HG03469 (cell line): ENCODE data around the gene GNG14.
"Not testable (repeated sequence)": the region's sequence is repeated elsewhere in the genome, so short reads cannot be mapped to it uniquely, and the experiment has no call there.

Experiments
- ATAC-seq: cut with Tn5 transposase; IDR thresholded peaks from one replicate; pipeline ENCODE4 v1.9.1; 2021; ENCODE audit warnings: mild to moderate bottlenecking, moderate library complexity, moderate number of reproducible peaks; ENCODE audit not compliant: unreplicated experiment

Gene GNG14

GRCh38 chr19:12721656-12722565, 34.1 kb downstream of the GNG14 start:
- ATAC-seq, result no peak

- peak; percentile 55 for ATAC-seq
Measured at GRCh38 chr19:12722566-12723380, 35.0 kb downstream of the GNG14 start.

- ATAC-seq, result no peak
Measured at GRCh38 chr19:12723381-12723640, 35.5 kb downstream of the GNG14 start.

- ATAC-seq, result no peak
Measured at GRCh38 chr19:12723641-12724426, 36.0 kb downstream of the GNG14 start, which contains the start of gene TNPO2. Gene TNPO2 (minus strand): TSS chr19:12723932. CDS start chr19:12720977, 2,955 bp downstream.

DNA sequence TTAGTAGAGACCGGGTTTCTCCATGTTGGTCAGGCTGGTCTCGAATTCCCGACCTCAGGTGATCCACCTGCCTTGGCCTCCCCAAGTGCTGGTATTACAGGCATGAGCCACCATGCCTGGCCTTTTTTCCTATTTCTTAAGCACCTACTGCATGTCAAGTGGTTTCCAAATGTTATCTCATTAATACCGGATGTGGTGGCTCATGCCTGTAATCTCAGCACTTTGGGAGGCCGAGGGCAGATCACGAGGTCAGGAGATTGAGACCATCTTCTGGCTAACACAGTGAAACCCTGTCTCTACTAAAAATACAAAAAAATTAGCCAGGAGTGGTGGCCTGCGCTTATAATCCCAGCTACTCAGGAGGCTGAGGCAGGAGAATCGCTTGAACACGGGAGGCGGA, 37.8 kb downstream of the GNG14 start:
- ATAC-seq, result not testable (repeated sequence)

- ATAC-seq, result no peak
Measured at GRCh38 chr19:12726988-12727316, 39.2 kb downstream of the GNG14 start.

DNA sequence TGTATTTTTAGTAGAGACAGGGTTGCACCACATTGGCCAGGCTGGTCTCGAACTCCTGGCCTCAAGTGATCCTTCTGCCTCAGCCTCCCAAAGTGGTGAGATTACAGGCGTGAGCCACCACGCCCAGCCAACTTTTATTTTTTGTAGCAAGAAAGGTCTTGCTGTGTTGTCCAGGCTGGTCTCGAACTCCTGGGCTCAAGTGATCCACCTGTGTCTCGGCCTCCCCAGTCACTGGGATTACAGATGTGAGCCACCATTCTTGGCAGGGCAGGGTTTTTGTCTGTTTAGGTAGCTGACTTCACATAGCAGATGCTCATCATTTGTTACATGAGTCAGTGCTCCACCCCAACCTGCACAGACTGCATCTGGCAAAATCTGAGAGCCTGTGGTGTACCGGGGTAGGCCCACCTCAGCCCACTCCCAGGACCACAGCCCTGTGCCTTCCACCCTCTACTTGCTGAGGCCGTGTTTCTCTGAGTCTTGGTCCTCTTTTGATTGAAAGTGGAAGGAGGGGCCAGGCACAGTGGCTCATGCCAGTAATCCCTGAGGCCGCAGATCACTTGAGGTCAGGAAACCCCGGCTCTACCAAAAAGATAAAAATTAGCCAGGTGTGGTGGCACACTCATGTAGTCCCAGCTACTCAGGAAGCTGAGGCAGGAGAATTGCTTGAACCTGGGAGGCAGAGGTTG, 40.1 kb downstream of the GNG14 start:
- ATAC-seq, result no peak

- no peak for ATAC-seq
Measured at GRCh38 chr19:12730064-12730463, 42.3 kb downstream of the GNG14 start.

DNA sequence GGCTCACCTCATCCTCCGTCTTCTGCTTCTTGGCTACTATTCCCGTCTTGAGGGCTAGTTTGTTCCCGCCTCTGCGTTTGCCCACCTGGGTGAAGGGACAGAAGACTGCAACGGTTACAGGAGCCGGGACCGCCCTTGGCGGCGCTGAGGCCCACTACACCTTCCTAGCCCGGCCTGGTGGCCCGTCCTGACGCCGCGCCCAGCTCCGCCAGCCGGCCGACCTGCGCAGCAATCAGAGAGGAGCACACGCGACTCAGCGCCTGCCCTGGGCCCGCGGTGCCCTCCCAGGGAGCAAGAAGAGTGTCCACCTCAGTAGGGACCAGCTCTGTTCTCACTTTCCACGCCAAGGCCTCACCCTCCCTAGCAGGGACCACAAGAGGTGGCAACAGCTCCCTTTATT, 43.5 kb downstream of the GNG14 start:
- ATAC-seq, result no peak

- ATAC-seq, result no peak
Measured at GRCh38 chr19:12733369-12734214, 45.8 kb downstream of the GNG14 start.

- ATAC-seq, result peak; percentile 51
Measured at GRCh38 chr19:12736995-12737834, 49.4 kb downstream of the GNG14 start, which contains the start of gene GET3. Gene GET3 (plus strand): TSS chr19:12737497. CDS start chr19:12737506, 9 bp downstream.

DNA sequence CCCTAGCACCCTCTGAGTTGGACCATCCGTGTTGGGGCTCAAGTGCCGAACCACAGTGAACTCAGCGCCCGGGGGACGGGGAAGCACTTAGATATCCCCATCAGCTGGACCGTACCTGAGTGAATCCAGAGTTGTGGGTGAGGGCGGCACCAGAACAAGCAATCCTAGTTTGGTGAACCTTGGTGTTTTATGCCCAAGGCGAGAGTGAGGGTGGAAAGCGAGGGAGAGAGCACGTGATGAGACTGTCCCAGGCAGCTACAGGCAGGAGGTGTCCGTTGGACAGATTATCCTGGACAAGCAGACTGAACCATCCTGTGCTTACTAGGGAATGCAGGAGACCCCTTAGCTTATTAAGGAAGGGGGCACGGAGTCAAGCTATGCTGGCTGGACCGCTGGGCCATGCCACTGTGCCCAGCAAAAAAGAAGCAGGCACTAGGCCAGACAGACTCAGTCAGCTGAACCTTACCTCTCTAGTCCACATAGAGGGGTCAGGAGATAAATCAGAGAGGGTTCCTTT, 50.1 kb downstream of the GNG14 start:
- ATAC-seq, result no peak
